SK-N-SH treated with all-trans-retinoic acid at 6 μM for 48 hours (cell line): ENCODE results near the gene REEP6.
A peak's percentile ranks its signal among the peaks of the same experiment; 100 is the strongest.

Experiments used
- ATAC-seq: fragments of 200-7000 bp; cut with Tn5 transposase; 3 replicates; pipeline ENCODE4 v1.9.1; 2020; ENCODE audit warnings: mild to moderate bottlenecking, moderate library complexity
- ARNTL ChIP-seq: fragments of 450-650 bp; formaldehyde crosslinking; IDR thresholded peaks from 2 replicates; pipeline ENCODE4 v1.5.0; 2020; ENCODE audit warnings: low read depth, mild to moderate bottlenecking, moderate library complexity, borderline replicate concordance
- BACH2 ChIP-seq: fragments of 250-450 bp; sonication (Bioruptor Pico); IDR thresholded peaks from 2 replicates; pipeline ENCODE4 v1.9.0; 2021; ENCODE audit warnings: mild to moderate bottlenecking, borderline replicate concordance
- ESRRG ChIP-seq: fragments of 250-450 bp; sonication (Bioruptor Pico); IDR thresholded peaks from 2 replicates; pipeline ENCODE4 v1.6.1; 2021; ENCODE audit warnings: mild to moderate bottlenecking
- GLIS3 ChIP-seq: fragments of 250-450 bp; sonication (Bioruptor Pico); IDR thresholded peaks from 2 replicates; pipeline ENCODE4 v1.5.0; 2020; ENCODE audit warnings: mild to moderate bottlenecking, moderate library complexity
- ISL1 ChIP-seq: fragments of 250-450 bp; sonication (Bioruptor Pico); IDR thresholded peaks from 2 replicates; pipeline ENCODE4 v2.1.2; 2022; ENCODE audit warnings: mild to moderate bottlenecking, moderate library complexity
- OSR1 ChIP-seq: fragments of 250-450 bp; sonication (Bioruptor Pico); IDR thresholded peaks from 2 replicates; pipeline ENCODE4 v1.8.0; 2022; ENCODE audit warnings: moderate library complexity, mild to moderate bottlenecking, inconsistent platforms
- PPARA ChIP-seq: fragments of 250-450 bp; sonication (Bioruptor Pico); IDR thresholded peaks from 2 replicates; pipeline ENCODE4 v1.5.0; 2020; ENCODE audit warnings: mild to moderate bottlenecking, borderline replicate concordance
- RARB ChIP-seq: fragments of 250-450 bp; sonication (Bioruptor Pico); IDR thresholded peaks from 2 replicates; pipeline ENCODE4 v1.8.0; 2021; ENCODE audit warnings: mild to moderate bottlenecking, moderate library complexity
- SNAI2 ChIP-seq: fragments of 250-450 bp; sonication (Bioruptor Pico); IDR thresholded peaks from 2 replicates; pipeline ENCODE4 v1.5.0; 2020; ENCODE audit warnings: mild to moderate bottlenecking, moderate library complexity
- TCF4 ChIP-seq: fragments of 250-450 bp; sonication (Bioruptor Pico); IDR thresholded peaks from 2 replicates; pipeline ENCODE4 v1.8.0; 2021; ENCODE audit warnings: mild to moderate bottlenecking, moderate library complexity, borderline replicate concordance
- TOX ChIP-seq: fragments of 250-450 bp; sonication (Bioruptor Pico); IDR thresholded peaks from 2 replicates; pipeline ENCODE4 v1.8.0; 2021; ENCODE audit warnings: mild to moderate bottlenecking, moderate library complexity, borderline replicate concordance
- ZC3H10 ChIP-seq: fragments of 250-450 bp; sonication (Bioruptor Pico); IDR thresholded peaks from 2 replicates; pipeline ENCODE4 v1.5.1; 2021; ENCODE audit warnings: mild to moderate bottlenecking, moderate library complexity
- ZFP3 ChIP-seq: fragments of 250-450 bp; sonication (Bioruptor Pico); IDR thresholded peaks from 2 replicates; pipeline ENCODE4 v1.5.0; 2020; ENCODE audit warnings: mild to moderate bottlenecking, moderate library complexity
- ZFP30 ChIP-seq: fragments of 450-650 bp; formaldehyde crosslinking; IDR thresholded peaks from 2 replicates; pipeline ENCODE4 v1.5.0; 2022; ENCODE audit warnings: mild to moderate bottlenecking, moderate library complexity
- ZNF565 ChIP-seq: fragments of 450-650 bp; formaldehyde crosslinking; conservative IDR thresholded peaks from 2 replicates; pipeline ENCODE4 v1.5.0; 2020; ENCODE audit warnings: low read depth, mild to moderate bottlenecking, moderate library complexity
- ZNF70 ChIP-seq: fragments of 450-650 bp; formaldehyde crosslinking; IDR thresholded peaks from 2 replicates; pipeline ENCODE4 v1.5.0; 2020; ENCODE audit warnings: mild to moderate bottlenecking, moderate library complexity
- TF ChIP-seq, protein P1 (sequence below): fragments of 250-450 bp; sonication (Bioruptor Pico); IDR thresholded peaks from 2 replicates; pipeline ENCODE4 v1.8.0; 2020; ENCODE audit warnings: mild to moderate bottlenecking, moderate library complexity, borderline replicate concordance
- TF ChIP-seq, protein P2 (sequence below): fragments of 250-450 bp; sonication (Bioruptor Pico); IDR thresholded peaks from 2 replicates; pipeline ENCODE4 v1.5.0; 2020; ENCODE audit warnings: mild to moderate bottlenecking, moderate library complexity
- TF ChIP-seq, protein P3 (sequence below): fragments of 250-450 bp; sonication (Bioruptor Pico); IDR thresholded peaks from 2 replicates; pipeline ENCODE4 v1.5.1; 2021; ENCODE audit warnings: mild to moderate bottlenecking, moderate library complexity
- TF ChIP-seq, protein P4 (sequence below): fragments of 250-450 bp; sonication (Bioruptor Pico); IDR thresholded peaks from 2 replicates; pipeline ENCODE4 v1.8.0; 2021; ENCODE audit warnings: low read depth, mild to moderate bottlenecking, moderate library complexity, borderline replicate concordance
- TF ChIP-seq, protein P5 (sequence below): fragments of 250-450 bp; sonication (Bioruptor Pico); IDR thresholded peaks from 2 replicates; pipeline ENCODE4 v1.5.1; 2020; ENCODE audit warnings: low read depth, mild to moderate bottlenecking, moderate library complexity

The REEP6 gene

DNA sequence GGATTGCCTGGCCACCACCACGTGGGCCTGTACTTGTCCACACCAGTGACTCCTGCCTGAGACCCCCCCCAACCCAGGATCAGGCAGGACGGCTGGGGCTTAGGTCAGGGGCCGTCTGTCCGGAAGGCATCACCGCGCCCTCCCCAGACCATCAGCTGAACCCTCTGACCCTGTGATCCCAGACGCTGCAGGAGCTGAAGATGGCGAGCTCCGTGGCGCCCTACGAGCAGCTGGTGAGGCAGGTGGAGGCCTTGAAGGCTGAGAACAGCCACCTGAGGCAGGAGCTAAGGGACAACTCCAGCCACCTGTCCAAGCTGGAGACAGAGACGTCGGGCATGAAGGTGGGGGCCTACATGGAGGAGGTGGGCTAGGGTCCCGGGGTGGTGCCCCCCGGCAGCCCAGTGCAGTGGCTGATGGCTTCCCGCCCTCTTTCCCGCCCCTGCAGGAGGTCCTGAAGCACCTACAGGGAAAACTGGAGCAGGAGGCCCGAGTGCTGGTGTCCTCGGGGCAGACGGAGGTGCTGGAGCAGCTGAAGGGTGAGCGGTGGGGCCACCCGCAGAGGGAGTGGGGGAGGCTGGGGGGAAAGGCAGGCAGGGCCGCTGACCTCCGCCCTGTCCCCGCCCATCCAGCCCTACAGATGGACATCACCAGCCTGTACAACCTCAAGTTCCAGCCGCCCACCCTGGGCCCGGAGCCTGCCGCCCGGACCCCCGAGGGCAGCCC lies 38.0 kb upstream of the REEP6 start:
- no peak for TF ChIP-seq ZC3H10 (CRISPR knock-in tag)
- TF ChIP-seq, protein P1, sequence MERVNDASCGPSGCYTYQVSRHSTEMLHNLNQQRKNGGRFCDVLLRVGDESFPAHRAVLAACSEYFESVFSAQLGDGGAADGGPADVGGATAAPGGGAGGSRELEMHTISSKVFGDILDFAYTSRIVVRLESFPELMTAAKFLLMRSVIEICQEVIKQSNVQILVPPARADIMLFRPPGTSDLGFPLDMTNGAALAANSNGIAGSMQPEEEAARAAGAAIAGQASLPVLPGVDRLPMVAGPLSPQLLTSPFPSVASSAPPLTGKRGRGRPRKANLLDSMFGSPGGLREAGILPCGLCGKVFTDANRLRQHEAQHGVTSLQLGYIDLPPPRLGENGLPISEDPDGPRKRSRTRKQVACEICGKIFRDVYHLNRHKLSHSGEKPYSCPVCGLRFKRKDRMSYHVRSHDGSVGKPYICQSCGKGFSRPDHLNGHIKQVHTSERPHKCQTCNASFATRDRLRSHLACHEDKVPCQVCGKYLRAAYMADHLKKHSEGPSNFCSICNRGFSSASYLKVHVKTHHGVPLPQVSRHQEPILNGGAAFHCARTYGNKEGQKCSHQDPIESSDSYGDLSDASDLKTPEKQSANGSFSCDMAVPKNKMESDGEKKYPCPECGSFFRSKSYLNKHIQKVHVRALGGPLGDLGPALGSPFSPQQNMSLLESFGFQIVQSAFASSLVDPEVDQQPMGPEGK (CRISPR knock-in tag): no peak
- TF ChIP-seq TOX (CRISPR knock-in tag): no peak
- TF ChIP-seq ARNTL (CRISPR knock-in tag): no peak
- TF ChIP-seq ZFP3 (CRISPR knock-in tag): no peak
- TF ChIP-seq ZFP30 (CRISPR knock-in tag): no peak
- no peak for TF ChIP-seq GLIS3 (CRISPR knock-in tag)
- TF ChIP-seq, protein P2, sequence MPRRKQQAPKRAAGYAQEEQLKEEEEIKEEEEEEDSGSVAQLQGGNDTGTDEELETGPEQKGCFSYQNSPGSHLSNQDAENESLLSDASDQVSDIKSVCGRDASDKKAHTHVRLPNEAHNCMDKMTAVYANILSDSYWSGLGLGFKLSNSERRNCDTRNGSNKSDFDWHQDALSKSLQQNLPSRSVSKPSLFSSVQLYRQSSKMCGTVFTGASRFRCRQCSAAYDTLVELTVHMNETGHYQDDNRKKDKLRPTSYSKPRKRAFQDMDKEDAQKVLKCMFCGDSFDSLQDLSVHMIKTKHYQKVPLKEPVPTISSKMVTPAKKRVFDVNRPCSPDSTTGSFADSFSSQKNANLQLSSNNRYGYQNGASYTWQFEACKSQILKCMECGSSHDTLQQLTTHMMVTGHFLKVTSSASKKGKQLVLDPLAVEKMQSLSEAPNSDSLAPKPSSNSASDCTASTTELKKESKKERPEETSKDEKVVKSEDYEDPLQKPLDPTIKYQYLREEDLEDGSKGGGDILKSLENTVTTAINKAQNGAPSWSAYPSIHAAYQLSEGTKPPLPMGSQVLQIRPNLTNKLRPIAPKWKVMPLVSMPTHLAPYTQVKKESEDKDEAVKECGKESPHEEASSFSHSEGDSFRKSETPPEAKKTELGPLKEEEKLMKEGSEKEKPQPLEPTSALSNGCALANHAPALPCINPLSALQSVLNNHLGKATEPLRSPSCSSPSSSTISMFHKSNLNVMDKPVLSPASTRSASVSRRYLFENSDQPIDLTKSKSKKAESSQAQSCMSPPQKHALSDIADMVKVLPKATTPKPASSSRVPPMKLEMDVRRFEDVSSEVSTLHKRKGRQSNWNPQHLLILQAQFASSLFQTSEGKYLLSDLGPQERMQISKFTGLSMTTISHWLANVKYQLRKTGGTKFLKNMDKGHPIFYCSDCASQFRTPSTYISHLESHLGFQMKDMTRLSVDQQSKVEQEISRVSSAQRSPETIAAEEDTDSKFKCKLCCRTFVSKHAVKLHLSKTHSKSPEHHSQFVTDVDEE (CRISPR knock-in tag): no peak
- no peak for TF ChIP-seq ZNF565 (CRISPR knock-in tag)
- no peak for TF ChIP-seq ISL1 (CRISPR knock-in tag)
- no peak for TF ChIP-seq TCF4 (CRISPR knock-in tag)
- TF ChIP-seq PPARA (CRISPR knock-in tag): no peak
- no peak for TF ChIP-seq ESRRG
- TF ChIP-seq, protein P3, sequence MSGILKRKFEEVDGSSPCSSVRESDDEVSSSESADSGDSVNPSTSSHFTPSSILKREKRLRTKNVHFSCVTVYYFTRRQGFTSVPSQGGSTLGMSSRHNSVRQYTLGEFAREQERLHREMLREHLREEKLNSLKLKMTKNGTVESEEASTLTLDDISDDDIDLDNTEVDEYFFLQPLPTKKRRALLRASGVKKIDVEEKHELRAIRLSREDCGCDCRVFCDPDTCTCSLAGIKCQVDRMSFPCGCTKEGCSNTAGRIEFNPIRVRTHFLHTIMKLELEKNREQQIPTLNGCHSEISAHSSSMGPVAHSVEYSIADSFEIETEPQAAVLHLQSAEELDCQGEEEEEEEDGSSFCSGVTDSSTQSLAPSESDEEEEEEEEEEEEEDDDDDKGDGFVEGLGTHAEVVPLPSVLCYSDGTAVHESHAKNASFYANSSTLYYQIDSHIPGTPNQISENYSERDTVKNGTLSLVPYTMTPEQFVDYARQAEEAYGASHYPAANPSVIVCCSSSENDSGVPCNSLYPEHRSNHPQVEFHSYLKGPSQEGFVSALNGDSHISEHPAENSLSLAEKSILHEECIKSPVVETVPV: no peak
- TF ChIP-seq, protein P4, sequence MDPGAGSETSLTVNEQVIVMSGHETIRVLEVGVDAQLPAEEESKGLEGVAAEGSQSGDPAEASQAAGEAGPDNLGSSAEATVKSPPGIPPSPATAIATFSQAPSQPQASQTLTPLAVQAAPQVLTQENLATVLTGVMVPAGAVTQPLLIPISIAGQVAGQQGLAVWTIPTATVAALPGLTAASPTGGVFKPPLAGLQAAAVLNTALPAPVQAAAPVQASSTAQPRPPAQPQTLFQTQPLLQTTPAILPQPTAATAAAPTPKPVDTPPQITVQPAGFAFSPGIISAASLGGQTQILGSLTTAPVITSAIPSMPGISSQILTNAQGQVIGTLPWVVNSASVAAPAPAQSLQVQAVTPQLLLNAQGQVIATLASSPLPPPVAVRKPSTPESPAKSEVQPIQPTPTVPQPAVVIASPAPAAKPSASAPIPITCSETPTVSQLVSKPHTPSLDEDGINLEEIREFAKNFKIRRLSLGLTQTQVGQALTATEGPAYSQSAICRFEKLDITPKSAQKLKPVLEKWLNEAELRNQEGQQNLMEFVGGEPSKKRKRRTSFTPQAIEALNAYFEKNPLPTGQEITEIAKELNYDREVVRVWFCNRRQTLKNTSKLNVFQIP: no peak
- ATAC-seq: no peak

DNA sequence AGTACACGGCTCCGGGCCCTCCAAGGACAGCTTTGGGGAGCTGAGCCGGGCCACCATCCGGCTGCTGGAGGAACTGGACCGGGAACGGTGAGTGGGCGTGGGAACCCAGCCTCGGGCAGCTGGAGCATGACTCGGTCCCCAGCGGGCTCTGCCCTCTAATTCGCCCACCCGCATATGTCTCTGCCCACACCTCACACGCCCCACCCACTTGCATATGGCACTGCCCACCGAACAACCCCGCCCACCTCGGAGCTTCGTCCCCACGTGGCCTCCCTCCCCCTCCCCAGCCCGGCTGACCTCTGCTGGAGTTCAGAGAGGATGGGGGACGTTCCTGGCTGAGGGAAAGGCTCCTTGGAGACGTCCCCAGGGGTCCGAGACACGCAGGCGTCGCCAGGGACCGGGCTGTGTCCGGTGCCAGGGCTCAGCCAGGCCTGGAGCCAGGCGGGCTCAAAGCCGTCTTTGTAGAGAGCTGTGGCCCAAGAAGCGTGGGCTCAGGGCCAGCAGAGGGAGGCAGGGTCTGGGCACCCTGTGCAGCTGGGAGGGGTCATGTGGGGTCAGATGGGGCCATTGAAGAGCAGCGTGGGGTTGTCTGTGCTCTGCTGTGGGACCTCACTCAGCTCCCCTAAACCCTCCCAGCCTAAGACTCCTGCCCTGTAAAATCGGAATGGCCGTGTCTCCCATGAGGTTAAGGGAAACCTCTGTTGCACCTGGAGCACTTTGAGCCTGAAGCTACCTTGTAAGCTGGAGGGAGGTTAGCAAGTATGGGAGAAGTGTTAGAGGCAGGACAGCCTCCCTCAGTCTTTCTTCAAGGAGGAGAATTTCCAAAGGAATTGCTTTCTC lies 37.2 kb upstream of the REEP6 start:
- ATAC-seq: peak; percentile 3; the same call in 1 of the 3 replicates
- no peak for TF ChIP-seq ESRRG
- TF ChIP-seq, protein P1 (CRISPR knock-in tag): no peak
- TF ChIP-seq GLIS3 (CRISPR knock-in tag): no peak
- no peak for TF ChIP-seq OSR1 (CRISPR knock-in tag)
- TF ChIP-seq, protein P3: no peak
- no peak for TF ChIP-seq ZNF70 (CRISPR knock-in tag)
- no peak for TF ChIP-seq ARNTL (CRISPR knock-in tag)
- no peak for TF ChIP-seq TOX (CRISPR knock-in tag)
- no peak for TF ChIP-seq RARB
- no peak for TF ChIP-seq BACH2 (CRISPR knock-in tag)
- TF ChIP-seq ZFP3 (CRISPR knock-in tag): no peak
- TF ChIP-seq, protein P5, sequence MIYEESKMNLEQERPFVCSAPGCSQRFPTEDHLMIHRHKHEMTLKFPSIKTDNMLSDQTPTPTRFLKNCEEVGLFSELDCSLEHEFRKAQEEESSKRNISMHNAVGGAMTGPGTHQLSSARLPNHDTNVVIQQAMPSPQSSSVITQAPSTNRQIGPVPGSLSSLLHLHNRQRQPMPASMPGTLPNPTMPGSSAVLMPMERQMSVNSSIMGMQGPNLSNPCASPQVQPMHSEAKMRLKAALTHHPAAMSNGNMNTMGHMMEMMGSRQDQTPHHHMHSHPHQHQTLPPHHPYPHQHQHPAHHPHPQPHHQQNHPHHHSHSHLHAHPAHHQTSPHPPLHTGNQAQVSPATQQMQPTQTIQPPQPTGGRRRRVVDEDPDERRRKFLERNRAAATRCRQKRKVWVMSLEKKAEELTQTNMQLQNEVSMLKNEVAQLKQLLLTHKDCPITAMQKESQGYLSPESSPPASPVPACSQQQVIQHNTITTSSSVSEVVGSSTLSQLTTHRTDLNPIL (CRISPR knock-in tag): no peak
- no peak for TF ChIP-seq SNAI2 (CRISPR knock-in tag)
- TF ChIP-seq ZNF565 (CRISPR knock-in tag): no peak
- TF ChIP-seq, protein P2 (CRISPR knock-in tag): no peak
